HG03139 (cell line): ENCODE data around the gene CXorf58.
A peak's percentile ranks its signal among the peaks of the same experiment; 100 is the strongest.

Experiments
- ATAC-seq: cut with Tn5 transposase; IDR thresholded peaks from one replicate; pipeline ENCODE4 v1.9.1; 2021; ENCODE audit not compliant: unreplicated experiment

The CXorf58 gene

DNA sequence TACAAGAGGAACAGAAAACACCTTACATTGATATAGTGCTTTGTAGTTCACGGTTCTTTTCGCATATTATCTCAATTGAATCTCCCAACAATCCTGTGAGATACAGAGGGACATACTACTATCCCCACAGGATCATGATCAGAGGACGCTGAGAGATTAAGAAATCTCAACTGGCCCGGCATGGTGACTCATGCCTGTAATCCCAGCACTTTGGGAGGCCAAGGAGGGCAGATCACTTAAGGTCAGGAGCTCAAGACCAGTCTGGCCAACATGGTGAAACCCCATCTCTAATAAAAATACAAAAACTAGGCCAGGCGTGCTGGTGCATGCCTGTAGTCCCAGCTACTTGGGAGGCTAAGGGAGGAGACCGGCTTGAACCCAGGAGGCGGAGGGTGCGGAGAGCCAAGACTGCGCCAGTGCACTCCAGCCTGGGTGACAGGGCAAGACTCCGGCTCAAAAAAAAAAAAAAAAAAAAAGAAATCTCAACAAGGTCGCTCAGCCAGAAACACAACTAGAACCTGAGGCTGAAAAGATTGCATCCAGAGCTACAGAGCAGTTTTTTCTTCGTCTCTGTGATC is 7.5 kb upstream of the CXorf58 start:
- ATAC-seq = no peak

DNA sequence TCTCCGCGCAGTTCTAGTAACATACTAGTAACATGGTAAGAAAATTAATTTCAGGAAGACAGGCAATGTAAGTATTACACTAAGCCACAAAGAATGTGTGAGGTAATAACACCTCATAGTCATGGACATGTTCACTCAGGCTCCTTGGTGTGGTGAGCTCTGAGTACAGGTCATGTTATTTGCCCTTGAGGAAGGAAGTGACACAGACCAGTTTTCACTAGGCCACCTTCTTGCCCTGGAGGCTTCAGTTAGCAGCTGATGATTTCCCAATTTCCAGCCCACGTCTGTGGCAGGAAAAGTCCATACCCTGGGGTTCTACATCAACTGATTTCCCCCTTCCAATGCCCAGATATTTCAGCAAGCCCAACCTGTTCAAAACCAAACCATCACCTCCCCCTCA is 6.7 kb upstream of the CXorf58 start:
- no peak for ATAC-seq

DNA sequence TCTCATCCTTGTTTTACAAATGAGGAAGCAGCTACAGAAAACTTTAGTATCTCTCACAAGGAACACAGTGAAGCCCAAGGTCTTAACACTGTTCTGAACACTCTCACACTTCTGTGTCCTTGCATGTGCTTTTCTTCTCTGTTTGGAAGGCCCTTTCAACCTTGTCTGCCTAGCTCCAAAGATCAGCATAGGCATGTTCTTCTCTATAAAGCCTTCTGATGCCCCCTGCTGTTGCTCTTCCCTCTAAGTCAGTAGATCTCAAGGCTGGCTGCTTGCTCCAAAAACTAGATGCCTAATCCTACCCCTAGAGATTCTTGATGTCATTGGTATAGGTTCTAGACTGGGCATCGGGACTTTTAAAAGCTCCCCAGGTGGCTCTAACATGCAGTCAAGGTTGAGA is 6.0 kb upstream of the CXorf58 start:
- ATAC-seq = peak; percentile 57

DNA sequence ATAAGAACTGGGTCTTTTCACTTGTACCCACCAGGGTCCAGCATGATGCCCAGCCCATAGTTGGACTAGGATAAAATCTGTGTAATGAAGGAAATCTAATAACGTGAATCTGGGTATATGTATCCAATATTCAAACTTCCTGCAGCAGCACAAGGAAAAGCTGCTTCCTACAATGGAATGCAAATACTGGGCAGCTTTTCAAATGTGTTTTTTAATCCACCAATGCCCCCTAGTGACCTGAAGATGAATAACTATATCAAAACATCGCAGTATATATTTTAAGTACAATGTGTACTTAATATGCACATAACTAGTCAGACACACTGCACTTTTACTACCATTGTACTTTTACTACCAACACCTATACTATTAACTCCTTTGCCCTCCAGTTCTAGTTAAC is 5.4 kb upstream of the CXorf58 start:
- ATAC-seq = no peak

DNA sequence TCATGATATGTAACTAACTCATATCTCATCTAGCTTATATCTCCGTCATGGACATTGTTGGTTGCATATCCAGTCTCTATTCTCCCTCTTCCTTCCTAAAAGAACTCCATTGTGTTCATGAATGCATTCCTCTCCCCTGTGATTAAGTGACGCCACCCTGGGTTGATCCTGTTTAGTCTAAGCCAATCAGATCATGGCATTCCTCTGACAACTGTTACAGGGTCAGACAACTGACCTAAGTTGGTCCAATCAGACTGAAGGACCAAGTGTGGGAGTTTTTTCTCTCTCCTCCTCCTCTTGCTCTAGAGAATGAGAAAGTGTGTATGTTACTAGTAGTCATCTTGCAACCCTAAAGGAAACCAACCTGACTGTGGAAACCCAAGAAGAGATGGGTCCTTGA is 3.7 kb upstream of the CXorf58 start:
- ATAC-seq = no peak

DNA sequence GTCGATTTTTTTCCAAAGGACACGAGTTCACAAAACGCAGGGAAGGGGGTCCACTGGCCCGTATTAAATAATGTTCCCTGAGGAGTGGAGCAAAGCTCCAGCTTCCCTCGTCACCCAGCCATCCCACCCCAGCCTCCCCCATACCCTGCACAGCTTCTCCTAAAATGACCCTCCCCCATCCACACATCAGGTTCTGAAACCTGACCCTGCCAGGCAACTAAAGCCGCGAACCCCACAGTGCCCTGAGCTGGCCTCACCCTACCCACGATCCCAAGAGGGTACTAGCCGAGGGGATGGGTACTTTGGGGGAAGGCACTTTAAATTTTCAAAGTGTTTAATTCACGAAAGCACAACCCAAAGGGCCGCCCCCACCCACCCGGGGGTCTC is 702 bp upstream of the CXorf58 start:
- no peak for ATAC-seq

DNA sequence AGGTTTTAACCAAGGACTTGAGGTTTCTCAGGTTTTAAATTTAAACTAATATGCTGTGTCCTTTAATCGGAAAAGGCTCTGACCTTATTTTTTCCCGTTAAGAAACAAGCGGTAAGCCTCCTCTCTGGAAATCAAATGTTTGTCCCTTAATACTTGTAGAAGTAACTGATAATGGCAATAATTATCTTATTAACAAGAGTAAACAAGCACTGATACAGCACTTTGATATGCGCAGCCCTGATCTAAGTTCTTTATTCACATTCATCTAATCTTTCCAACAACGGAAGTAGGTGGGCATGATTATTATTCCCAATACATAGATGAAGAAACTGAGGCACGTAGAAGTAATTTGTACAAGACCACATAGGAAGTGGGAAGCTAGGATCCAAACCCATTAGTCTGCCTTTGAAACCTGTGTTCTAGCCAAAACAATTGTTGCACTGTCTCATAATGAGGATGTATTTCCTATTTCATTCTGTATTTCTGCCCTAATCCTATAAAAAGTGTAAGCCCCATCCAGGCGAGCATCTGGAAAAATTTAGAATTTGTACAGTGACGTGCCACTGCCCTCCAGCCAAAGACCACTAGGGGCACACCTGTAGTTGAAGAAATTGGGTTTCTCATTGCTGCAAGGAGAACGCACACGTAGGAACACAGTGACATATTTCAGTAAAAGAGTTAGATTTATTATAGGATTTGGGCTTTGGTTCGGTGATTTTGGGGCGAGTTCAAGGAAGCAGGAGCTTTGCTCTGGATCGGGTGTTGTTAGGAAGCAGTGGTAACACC is 606 bp downstream of the CXorf58 start:
- ATAC-seq = no peak

DNA sequence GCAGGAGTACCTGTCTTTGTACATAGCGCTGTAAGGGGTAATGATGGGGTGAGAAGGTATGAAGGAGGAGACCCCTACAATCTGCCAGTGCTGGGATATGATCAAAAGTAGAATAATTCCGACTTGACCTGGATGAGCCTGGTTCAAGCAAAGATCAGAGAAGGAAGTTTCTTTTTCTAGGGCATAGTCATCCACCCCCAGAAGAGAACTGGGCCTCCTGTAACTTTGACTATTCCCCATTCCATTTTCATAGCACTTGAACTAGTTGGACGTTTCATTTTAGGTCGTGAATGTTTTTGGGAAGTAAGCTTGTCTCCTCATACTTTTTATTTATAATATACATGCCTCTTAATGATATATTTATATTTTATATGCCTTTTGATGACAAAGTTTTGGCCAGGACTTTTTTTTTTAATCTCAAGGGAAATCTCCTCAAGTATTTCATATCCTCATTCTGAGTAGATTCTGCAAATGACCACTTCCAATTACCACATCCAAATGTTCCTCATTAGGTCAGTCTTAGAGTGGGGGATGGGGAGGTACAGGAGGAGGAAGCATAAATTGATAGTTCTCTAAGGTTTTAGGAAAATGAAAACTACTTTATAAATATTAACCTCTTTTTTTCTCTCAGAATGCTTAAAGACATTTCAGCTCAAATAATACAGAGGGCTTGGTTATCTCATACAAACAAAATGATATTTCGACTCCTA is 3.5 kb downstream of the CXorf58 start:
- ATAC-seq = no peak

DNA sequence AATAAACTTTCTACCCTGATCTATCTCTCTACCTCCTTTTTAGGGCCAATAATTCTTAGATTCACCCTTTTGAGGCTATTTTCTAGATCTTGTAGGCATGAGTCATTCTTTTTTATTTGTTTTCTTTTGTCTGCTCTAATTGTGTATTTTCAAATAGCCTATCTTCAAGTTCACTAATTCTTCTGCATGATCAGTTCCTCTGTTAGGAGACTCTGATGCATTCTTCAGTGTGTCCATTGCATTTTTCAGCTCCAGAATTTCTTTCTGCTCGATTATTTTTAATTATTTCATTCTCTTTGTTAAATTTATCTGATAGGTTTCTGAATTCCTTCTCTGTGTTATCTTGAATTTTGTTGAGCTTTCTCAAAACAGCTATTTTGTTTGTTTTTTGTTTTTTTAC is 11.3 kb downstream of the CXorf58 start:
- no peak for ATAC-seq

DNA sequence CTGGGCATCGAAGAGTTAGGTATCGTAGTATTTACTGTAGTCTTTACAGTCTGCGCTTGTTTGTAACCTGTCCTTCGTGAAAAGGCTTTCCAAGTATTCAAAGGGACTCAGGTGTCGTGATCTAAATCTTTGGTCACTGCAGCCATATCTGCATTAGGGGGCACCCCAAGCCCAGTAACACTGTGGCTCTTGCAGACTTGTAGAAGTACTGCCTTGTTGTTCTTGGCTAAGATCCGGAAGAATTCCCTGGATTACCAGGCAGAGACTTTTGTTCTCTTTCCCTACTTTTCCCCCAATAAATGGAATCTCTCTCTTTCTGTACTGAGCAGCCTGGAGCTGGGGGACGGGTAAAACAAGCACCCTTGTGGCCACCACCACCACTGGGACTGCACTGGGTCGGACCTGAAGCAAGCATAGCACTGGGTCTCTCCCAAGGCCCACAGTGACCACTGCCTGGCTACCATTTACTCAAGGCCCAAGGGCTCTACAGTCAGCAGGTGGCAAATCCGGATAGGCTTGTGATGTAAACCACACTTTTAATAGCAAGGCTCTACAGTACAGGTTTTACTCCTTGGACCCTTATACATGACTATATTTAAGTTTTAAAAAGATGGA is 12.0 kb downstream of the CXorf58 start:
- no peak for ATAC-seq

DNA sequence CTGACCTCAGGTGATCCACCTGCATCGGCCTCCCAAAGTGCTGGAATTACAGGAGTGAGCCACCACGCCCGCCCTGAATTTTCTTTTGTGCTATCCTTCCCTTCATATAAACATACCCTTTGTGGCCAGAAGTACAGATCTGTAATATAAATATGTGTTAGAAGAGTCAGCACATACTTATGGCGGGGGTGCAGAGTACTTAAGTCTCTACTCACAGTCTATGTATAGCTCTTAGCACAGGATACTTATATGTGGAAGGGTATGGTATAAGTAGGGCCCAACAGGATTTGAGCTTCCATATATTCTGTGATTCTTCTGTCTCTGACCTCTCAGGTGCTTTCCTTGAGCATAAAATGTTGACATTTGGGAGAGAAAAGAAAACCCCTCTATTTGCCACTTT is 18.2 kb downstream of the CXorf58 start:
- ATAC-seq = no peak

DNA sequence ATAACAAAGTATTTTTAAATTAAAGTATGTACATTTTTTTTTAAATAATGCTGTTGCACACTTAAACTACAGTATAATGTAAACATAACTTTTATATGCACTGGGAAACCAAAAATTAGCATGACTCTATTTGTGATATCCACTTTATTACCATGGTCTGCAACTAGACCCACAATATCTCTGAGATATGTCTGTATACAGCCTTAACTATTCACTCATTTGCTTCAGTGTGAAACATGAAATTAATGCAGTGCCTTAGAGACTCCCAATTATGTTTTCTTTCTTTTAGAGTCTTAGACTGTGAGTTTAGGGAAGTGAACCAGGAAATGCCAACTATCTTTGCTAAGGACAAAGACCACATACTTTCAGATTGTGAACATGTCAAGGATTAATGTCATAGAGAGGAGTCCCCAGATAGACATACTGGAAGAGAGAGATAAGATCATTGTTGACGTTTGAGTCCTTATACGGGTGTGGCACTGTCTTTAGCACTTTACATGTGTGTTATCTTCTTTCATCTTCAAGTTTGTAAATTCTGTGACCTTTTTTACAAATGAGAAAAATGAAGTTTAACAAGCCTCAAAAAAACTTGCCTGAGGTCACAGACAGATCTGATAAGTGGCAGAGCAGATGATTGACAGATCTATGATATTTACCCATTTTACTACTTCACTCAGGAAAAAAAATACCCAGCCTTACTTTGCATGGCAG is 23.2 kb downstream of the CXorf58 start:
- no peak for ATAC-seq

DNA sequence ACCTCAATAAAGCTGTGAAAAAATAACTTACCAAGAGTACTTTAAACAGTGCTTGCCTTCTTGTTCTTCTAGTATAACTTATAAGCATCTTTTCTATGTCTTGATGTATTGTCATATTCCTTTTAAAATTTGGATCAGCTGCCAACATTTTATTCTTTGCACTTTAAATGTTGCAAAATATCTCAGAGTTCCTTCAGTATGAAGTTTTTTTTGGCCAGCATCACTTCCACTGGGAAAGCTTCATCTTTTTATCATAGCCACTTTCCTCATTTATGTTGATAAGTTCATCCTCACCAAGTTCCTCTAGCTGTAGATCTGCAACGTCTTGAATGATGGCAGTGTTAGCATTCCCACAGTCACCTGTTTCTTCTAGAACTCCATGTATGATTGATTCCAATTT is 24.2 kb downstream of the CXorf58 start:
- ATAC-seq = no peak

DNA sequence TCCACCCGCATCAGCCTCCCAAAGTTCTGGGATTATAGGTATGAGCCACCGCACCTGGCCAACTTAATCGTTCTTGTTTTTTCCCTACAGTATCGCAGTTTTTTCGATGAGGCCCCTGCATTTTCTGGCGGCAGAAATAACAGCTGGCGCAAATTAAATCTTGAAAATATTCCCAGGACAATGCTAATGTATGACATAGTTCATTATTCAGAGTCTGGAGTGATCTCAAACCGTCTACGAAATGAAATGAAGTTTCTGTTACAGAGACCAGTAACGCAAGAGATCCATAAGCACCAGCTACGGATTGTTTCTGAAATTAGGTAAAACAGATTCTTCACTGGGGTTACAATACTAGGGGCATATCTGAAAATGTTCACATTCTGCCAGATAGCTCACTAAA is 27.3 kb downstream of the CXorf58 start:
- no peak for ATAC-seq

DNA sequence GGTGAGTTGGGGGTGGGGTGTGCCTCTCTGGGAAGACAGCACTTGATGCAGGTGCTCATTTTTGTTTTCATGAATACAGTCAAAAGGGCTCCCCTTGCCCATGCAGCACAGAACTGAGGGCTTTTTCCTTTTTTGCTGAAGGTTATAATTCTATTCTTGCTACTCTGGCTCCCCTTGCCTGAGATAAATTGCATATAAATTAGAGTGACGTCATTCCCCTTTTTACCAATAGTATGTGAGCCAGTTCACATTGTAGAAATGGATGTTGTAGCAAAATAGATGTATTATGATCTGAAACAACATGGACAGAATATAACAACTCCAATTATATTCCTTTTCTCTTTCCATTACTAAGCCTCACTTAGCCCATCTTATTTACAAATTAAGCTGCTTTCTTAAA is 28.4 kb downstream of the CXorf58 start:
- ATAC-seq = no peak

DNA sequence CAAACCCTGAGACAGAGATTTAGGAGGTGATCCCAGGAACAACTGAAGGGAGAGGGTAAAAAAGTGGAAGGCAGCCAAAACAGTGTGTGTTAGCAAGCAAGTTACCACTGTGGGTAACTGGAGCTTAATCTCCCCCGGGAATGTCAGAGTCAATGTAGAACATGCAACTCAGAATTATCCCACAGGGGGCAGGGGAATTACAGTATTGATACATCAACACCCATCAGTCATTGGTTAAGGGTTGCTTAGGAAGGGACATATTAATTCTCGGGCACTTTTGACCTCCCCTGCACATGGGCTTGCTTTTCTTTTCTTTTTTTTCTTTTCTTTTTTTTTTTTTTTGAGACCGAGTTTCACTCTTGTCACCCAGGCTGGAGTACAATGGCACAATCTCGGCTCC is 29.3 kb downstream of the CXorf58 start:
- ATAC-seq = no peak

DNA sequence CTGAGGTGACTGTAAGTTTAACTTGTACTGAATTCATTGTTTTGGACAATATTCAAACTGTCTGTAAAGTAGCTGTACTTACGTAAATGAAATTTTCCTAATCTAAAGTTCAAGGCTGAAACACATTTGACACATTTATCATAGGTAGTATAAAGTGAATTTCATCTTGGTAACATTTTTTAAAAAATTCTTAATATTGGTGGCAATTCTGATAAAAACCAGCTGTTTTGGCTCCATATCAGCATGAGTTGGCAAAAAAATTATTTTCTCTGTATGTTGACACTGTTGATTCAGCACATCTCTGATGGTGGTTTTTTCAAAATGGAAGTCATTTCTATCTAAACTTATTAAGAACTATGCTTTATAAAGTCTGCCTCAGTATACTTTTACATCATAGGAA is 30.9 kb downstream of the CXorf58 start:
- no peak for ATAC-seq

DNA sequence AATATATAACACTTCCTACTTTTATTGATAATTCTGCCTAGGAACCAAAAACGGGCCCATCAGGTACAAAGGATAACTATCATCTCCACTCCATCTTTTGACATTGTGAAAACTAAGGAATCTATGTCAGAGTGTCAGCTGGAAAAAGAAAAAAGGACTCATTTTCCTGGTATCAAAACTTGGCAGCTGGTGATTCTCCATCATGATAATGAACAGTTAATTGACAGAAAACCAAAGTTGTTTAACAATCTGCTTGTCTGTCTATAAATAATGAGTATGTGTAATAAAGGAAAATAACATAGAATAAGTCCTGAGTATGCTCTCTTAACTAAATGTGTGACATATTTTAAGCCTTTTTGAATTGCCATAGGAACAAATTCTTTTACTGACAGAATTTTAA is 31.4 kb downstream of the CXorf58 start:
- ATAC-seq = no peak

DNA sequence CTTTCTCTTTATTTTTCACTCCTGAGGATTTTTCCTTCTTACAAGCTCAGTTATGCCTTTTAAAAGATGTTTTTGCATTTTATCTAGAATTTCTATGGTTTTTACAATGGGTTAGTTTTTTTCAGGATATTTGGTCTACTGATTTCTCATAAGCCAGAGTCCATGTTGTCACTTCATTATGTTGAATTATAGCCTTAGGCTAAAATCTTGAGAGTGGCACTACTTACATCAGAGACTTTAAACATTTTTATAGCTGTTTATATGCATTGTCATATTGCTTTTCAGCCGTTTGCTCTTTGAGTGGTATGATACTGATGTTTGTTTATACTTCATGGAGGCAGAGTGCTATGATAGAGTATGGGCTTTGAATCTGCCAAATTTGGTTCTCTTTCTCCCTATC is 36.4 kb downstream of the CXorf58 start:
- no peak for ATAC-seq

DNA sequence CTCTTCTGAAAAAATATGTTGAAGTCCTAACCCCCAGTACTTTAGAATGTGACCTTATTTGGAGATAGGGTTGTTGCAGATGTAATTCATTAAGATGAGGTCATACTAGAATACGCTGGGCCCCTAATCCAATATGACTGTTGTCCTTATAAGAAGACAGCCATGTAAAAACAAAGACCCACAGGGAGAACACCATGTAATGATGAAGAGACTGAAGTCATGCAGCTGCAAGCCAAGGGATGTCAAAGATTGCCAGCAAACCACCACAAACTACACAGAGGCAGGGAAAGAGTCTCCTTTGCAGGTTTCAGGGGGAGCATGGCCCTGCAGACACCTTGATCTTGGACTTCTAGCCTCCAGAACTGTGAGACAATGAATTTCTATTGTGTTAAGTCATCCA is 37.4 kb downstream of the CXorf58 start:
- no peak for ATAC-seq

DNA sequence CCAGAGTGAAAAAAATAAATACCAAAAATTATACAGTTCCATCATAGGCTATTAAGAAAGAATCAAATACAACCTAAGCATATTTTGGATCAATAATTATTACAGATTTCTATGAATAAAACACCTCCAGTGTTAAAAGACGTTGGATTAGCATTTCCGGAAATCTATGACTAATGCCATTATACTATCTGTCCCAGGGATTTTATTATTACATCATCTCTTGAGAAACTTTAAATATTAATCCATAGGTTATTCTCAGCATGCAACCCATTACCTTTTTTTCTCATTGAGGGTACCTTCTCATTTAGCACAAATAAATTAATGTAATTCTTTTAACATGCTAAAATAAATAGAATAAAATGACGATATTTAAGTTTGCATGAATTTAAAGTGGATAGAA is 44.6 kb downstream of the CXorf58 start:
- ATAC-seq = no peak
